HUES48 (cell line): ENCODE results near the gene SLC4A1AP.
A peak's percentile ranks its signal among the peaks of the same experiment; 100 is the strongest.

Experiments
- H3K27ac ChIP-seq: one replicate; pipeline ENCODE4 v1.7.0; 2013; ENCODE audit warnings: low read depth, low read length, inconsistent platforms
- H3K27me3 ChIP-seq: 2 replicates; pipeline ENCODE4 v1.6.1; 2013; ENCODE audit warnings: mild to moderate bottlenecking, low read length; ENCODE audit not compliant: control insufficient read depth, insufficient read depth
- H3K36me3 ChIP-seq: 2 replicates; pipeline ENCODE4 v1.6.1; 2013; ENCODE audit warnings: low read length; ENCODE audit not compliant: control insufficient read depth, insufficient read depth
- H3K4me1 ChIP-seq: 2 replicates; pipeline ENCODE4 v1.6.1; 2013; ENCODE audit warnings: mild to moderate bottlenecking, low read length; ENCODE audit not compliant: control insufficient read depth, insufficient read depth
- H3K4me3 ChIP-seq: 2 replicates; pipeline ENCODE4 v1.5.1; 2013; ENCODE audit warnings: mild to moderate bottlenecking, low read depth, low read length
- H3K9ac ChIP-seq: 2 replicates; pipeline ENCODE4 v1.6.1; 2013; ENCODE audit warnings: mild to moderate bottlenecking, low read depth, low read length, moderate library complexity
- H3K9me3 ChIP-seq: 2 replicates; pipeline ENCODE4 v1.6.1; 2013; ENCODE audit warnings: low read length; ENCODE audit not compliant: control insufficient read depth, insufficient read depth

SLC4A1AP gene

GRCh38 chr2:27652341-27652740, 11.3 kb upstream of the SLC4A1AP start:
- no peak overlapping the region for H3K4me3 ChIP-seq
- H3K4me1 ChIP-seq = peaks cover 9% of the 10 kb centered on the region
- no peaks in the 10 kb centered on the region for H3K9me3 ChIP-seq
- H3K9ac ChIP-seq = no peak overlapping the region
- no peaks in the 10 kb centered on the region for H3K27me3 ChIP-seq
- H3K27ac ChIP-seq = no peak overlapping the region
- peaks cover 90% of the 10 kb centered on the region for H3K36me3 ChIP-seq

- Histone ChIP-seq H3K27ac (no peak overlapping the region), H3K4me3 (no peak overlapping the region), H3K9me3 (no peaks in the 10 kb centered on the region), H3K36me3 (peaks cover 90% of the 10 kb centered on the region), H3K27me3 (no peaks in the 10 kb centered on the region), H3K9ac (no peak overlapping the region), H3K4me1 (peaks cover 9% of the 10 kb centered on the region)
Measured at GRCh38 chr2:27652790-27653189, 10.9 kb upstream of the SLC4A1AP start.

GRCh38 chr2:27653397-27653796, 10.3 kb upstream of the SLC4A1AP start:
- Histone ChIP-seq H3K27ac (no peak overlapping the region), H3K4me3 (no peak overlapping the region), H3K4me1 (peaks cover 9% of the 10 kb centered on the region), H3K9me3 (no peaks in the 10 kb centered on the region), H3K9ac (no peak overlapping the region), H3K27me3 (no peaks in the 10 kb centered on the region), H3K36me3 (peaks cover 90% of the 10 kb centered on the region)

GRCh38 chr2:27655155-27655951, 8.3 kb upstream of the SLC4A1AP start:
- no peak overlapping the region for H3K4me3 ChIP-seq
- H3K4me1 ChIP-seq = peaks cover 9% of the 10 kb centered on the region
- H3K27me3 ChIP-seq = no peaks in the 10 kb centered on the region
- 0 out of 2 replicates have a peak overlapping the region, but pooled peaks have one; percentile 7 for H3K9ac ChIP-seq
- peaks cover 90% of the 10 kb centered on the region for H3K36me3 ChIP-seq
- H3K9me3 ChIP-seq = no peaks in the 10 kb centered on the region
- H3K27ac ChIP-seq = peak overlapping the region; percentile 84

- H3K9ac ChIP-seq = no peak overlapping the region
- H3K27me3 ChIP-seq = no peaks in the 10 kb centered on the region
- no peak overlapping the region for H3K4me3 ChIP-seq
- no peaks in the 10 kb centered on the region; the same call in 1 of the 2 replicates for H3K4me1 ChIP-seq
- no peak overlapping the region for H3K27ac ChIP-seq
- H3K36me3 ChIP-seq = peaks cover 57% of the 10 kb centered on the region
- no peaks in the 10 kb centered on the region for H3K9me3 ChIP-seq
Measured at GRCh38 chr2:27661371-27661770, 2.3 kb upstream of the SLC4A1AP start.

GRCh38 chr2:27664154-27664574, 475 bp downstream of the SLC4A1AP start:
- Histone ChIP-seq H3K9ac (peak overlapping the region; percentile 89), H3K27ac (peak overlapping the region; percentile 83), H3K27me3 (no peaks in the 10 kb centered on the region), H3K4me3 (peak overlapping the region; percentile 96), H3K4me1 (no peaks in the 10 kb centered on the region; the same call in 1 of the 2 replicates), H3K36me3 (peaks cover 51% of the 10 kb centered on the region), H3K9me3 (no peaks in the 10 kb centered on the region)

GRCh38 chr2:27664622-27665363, 1.1 kb downstream of the SLC4A1AP start:
- Histone ChIP-seq H3K4me1 (no peaks in the 10 kb centered on the region; the same call in 1 of the 2 replicates), H3K9me3 (no peaks in the 10 kb centered on the region), H3K36me3 (peaks cover 50% of the 10 kb centered on the region), H3K27me3 (no peaks in the 10 kb centered on the region), H3K27ac (no peak overlapping the region), H3K4me3 (peak overlapping the region; percentile 96), H3K9ac (no peak overlapping the region)

GRCh38 chr2:27667446-27667845, 3.8 kb downstream of the SLC4A1AP start:
- H3K36me3 ChIP-seq = peaks cover 41% of the 10 kb centered on the region

GRCh38 chr2:27671235-27671634, 7.5 kb downstream of the SLC4A1AP start:
- no peaks in the 10 kb centered on the region for H3K4me1 ChIP-seq
- no peaks in the 10 kb centered on the region for H3K27me3 ChIP-seq
- H3K4me3 ChIP-seq = no peak overlapping the region
- no peaks in the 10 kb centered on the region for H3K9me3 ChIP-seq
- H3K27ac ChIP-seq = no peak overlapping the region
- peaks cover 71% of the 10 kb centered on the region for H3K36me3 ChIP-seq
- H3K9ac ChIP-seq = no peak overlapping the region

More at GRCh38 chr2:27667446-27667845, 3.8 kb downstream of the SLC4A1AP start:
- Histone ChIP-seq H3K9ac (no peak overlapping the region), H3K27me3 (no peaks in the 10 kb centered on the region), H3K9me3 (no peaks in the 10 kb centered on the region), H3K4me3 (no peak overlapping the region), H3K4me1 (no peaks in the 10 kb centered on the region; the same call in 1 of the 2 replicates), H3K27ac (no peak overlapping the region)

- no peaks in the 10 kb centered on the region for H3K9me3 ChIP-seq
- no peak overlapping the region for H3K9ac ChIP-seq
- H3K27ac ChIP-seq = no peak overlapping the region
- peaks cover 75% of the 10 kb centered on the region for H3K36me3 ChIP-seq
- no peaks in the 10 kb centered on the region for H3K4me1 ChIP-seq
- no peak overlapping the region for H3K4me3 ChIP-seq
- H3K27me3 ChIP-seq = no peaks in the 10 kb centered on the region
Measured at GRCh38 chr2:27672723-27673486, 9.2 kb downstream of the SLC4A1AP start.
